Lung microvascular endothelial cell (primary cell): Measurements from ENCODE around the gene CASTOR1. TPM values are rescaled to one million over a fixed set of nuclear protein-coding genes. Genes with fewer than 3 reads are reported as not detected.

Source experiments
- DNase-seq, 2 donors: peaks; one replicate each; pipeline versions ENCODE4 v3.0.0 to v3.0.0-alpha.2; 2010; ENCODE audit warnings: low read depth in 2 of 2
- total RNA-seq: library from RNA; depleted of rRNA; stranded (reverse); fragments of >200 nt; gene quantifications from 2 replicates; pipeline ENCODE4 v1.2.1, GENCODE V29; 2014

The CASTOR1 gene
- total RNA-seq, 1 donor from 2014 or later: 6.5 TPM

- no peak for DNase-seq
Observed at GRCh38 chr22:30320021-30320556, 30.8 kb upstream of the CASTOR1 start.

GRCh38 chr22:30318799-30319419 is 29.6 kb upstream of the CASTOR1 start:
- DNase-seq: peak in 1 of 2 donors; percentile 29

GRCh38 chr22:30317778-30318177 is 28.5 kb upstream of the CASTOR1 start:
- no peak for DNase-seq

GRCh38 chr22:30315962-30316576 is 26.8 kb upstream of the CASTOR1 start:
- no peak for DNase-seq

GRCh38 chr22:30314915-30315314 is 25.6 kb upstream of the CASTOR1 start:
- DNase-seq: peak in 1 of 2 donors; percentile 73

- peak in 1 of 2 donors; percentile 26 for DNase-seq
Observed at GRCh38 chr22:30313527-30314363, 24.4 kb upstream of the CASTOR1 start.

- peak in 1 of 2 donors; percentile 55 for DNase-seq
Observed at GRCh38 chr22:30312053-30312452, 22.7 kb upstream of the CASTOR1 start.

GRCh38 chr22:30310881-30311771 is 21.8 kb upstream of the CASTOR1 start:
- DNase-seq: peak in 1 of 2 donors; percentile 39

- DNase-seq: peak in 1 of 2 donors; percentile 36
Observed at GRCh38 chr22:30309951-30310741, 20.8 kb upstream of the CASTOR1 start.

GRCh38 chr22:30308518-30309230 is 19.4 kb upstream of the CASTOR1 start:
- DNase-seq: peak in 1 of 2 donors; percentile 68

- no peak for DNase-seq
Observed at GRCh38 chr22:30308093-30308492, 18.8 kb upstream of the CASTOR1 start.

GRCh38 chr22:30307041-30307574 is 17.8 kb upstream of the CASTOR1 start:
- DNase-seq: no peak

- DNase-seq: no peak
Observed at GRCh38 chr22:30306627-30307011, 17.3 kb upstream of the CASTOR1 start.

- peak; percentile 28 to 46 for DNase-seq
Observed at GRCh38 chr22:30305906-30306626, 16.8 kb upstream of the CASTOR1 start.

GRCh38 chr22:30305519-30305905 is 16.2 kb upstream of the CASTOR1 start:
- DNase-seq: peak; percentile 34 to 76

GRCh38 chr22:30304495-30305244 is 15.4 kb upstream of the CASTOR1 start:
- DNase-seq: peak in 1 of 2 donors; percentile 72

- peak; percentile 32 to 33 for DNase-seq
Observed at GRCh38 chr22:30302810-30303138, 13.5 kb upstream of the CASTOR1 start.
